NCI-H69 (cell line): ENCODE results near the gene FOXP3.
"Not testable (repeated sequence)": the region's sequence is repeated elsewhere in the genome, so short reads cannot be mapped to it uniquely, and the experiment has no call there.

Experiments
- DNase-seq: peaks from one replicate; lab custom pipeline; 2025; lab: John Stamatoyannopoulos, UW

The FOXP3 gene

GRCh38 chrX:49264460-49264859 is at the start of gene FOXP3:
FOXP3 (minus strand) TSS chrX:49264710; CDS start chrX:49258505, 6,205 bp downstream.
- no peak for DNase-seq

- no peak for DNase-seq
These were observed 47.7 kb upstream of the FOXP3 start for GRCh38 chrX:49312176-49312575.

GRCh38 chrX:49310371-49310770 is 45.9 kb upstream of the FOXP3 start:
- DNase-seq = no peak

- no peak for DNase-seq
These were observed 45.0 kb upstream of the FOXP3 start for GRCh38 chrX:49309401-49309981.

- DNase-seq = no peak
These were observed 44.2 kb upstream of the FOXP3 start for GRCh38 chrX:49308604-49309269.

- DNase-seq = not testable (repeated sequence)
These were observed 43.3 kb upstream of the FOXP3 start for GRCh38 chrX:49307775-49308174.

GRCh38 chrX:49303346-49303745 is 38.8 kb upstream of the FOXP3 start, which contains the start of gene GAGE10:
GAGE10 (plus strand) TSS chrX:49303646; CDS start chrX:49304860, 1,214 bp downstream.
- DNase-seq = no peak

GRCh38 chrX:49300703-49301102 is 36.2 kb upstream of the FOXP3 start:
- no peak for DNase-seq

GRCh38 chrX:49299293-49299692 is 34.8 kb upstream of the FOXP3 start:
- DNase-seq = not testable (repeated sequence)

- no peak for DNase-seq
These were observed 28.2 kb upstream of the FOXP3 start for GRCh38 chrX:49292400-49293362.

- peak; percentile 38 for DNase-seq
These were observed 27.3 kb upstream of the FOXP3 start for GRCh38 chrX:49291615-49292337.

- no peak for DNase-seq
These were observed 25.7 kb upstream of the FOXP3 start for GRCh38 chrX:49290215-49290614.

GRCh38 chrX:49287665-49288064 is 23.2 kb upstream of the FOXP3 start:
- no peak for DNase-seq

GRCh38 chrX:49286581-49286980 is 22.1 kb upstream of the FOXP3 start:
- no peak for DNase-seq

- DNase-seq = no peak
These were observed 21.6 kb upstream of the FOXP3 start for GRCh38 chrX:49286136-49286535.

- DNase-seq = no peak
These were observed 19.7 kb upstream of the FOXP3 start for GRCh38 chrX:49284212-49284611.

GRCh38 chrX:49282647-49283011 is 18.1 kb upstream of the FOXP3 start:
- peak; percentile 24 for DNase-seq

GRCh38 chrX:49278081-49278480 is 13.6 kb upstream of the FOXP3 start:
- DNase-seq = no peak

GRCh38 chrX:49277535-49277830 is 13.0 kb upstream of the FOXP3 start:
- no peak for DNase-seq

- DNase-seq = no peak
These were observed 12.4 kb upstream of the FOXP3 start for GRCh38 chrX:49276671-49277534.

- no peak for DNase-seq
These were observed 11.7 kb upstream of the FOXP3 start for GRCh38 chrX:49276207-49276606.
